ENCODE measurements around the gene PHACTR2.
"Not testable (repeated sequence)": the region's sequence is repeated elsewhere in the genome, so short reads cannot be mapped to it uniquely, and the experiment has no call there.

Gene PHACTR2

DNA sequence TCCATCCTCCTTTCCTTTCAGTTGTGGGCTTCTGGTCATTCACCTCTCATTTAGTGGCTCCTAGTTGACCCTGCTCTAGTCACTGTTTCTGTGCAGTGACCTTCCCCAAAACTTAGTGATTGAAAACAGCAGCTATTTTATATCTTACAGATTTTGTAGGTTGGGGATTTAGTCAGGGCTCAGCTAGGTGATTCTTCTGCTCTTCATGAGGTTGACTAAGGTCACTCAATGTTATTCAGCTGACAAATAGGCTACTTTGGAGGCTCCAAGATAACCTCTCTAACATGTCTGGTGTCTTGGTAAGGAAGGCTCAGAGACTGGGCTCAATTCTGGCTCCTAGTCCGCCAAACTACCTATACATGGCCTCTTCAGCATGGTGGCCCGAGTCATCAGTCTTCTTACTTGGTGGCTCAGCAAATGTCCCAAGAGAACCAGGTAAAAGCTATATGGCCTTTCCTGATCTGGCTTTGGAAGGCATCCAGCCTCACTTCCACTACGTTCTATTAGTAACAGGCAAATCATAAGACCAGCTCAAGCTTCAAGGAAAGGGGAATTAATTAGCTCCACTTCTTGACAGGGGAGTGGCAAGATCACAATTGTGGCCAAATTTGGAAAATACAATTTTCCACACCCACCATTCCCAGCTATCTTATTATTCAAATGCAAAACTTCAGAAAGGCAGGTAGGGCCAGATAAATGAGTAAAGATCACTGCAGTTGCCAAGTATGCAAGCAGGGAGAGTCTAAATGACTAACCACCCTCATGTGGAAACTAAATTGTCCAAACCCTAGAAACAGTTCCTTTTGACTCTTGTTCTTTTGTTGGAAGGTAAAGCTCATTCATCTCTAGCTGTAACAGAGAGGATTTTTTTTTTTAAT lies 114.9 kb downstream of the PHACTR2 start:
- TF ChIP-seq CTCF (conservative IDR thresholded peaks at IDR 0.05) (no peak), ZFX (IDR thresholded peaks at IDR 0.05) (no peak)
- H3K27ac ChIP-seq, result no peak overlapping the region

GRCh38 chr6:143793280-143793619 lies 115.5 kb downstream of the PHACTR2 start:
- TF ChIP-seq CTCF (conservative IDR thresholded peaks at IDR 0.05) (no peak), ZFX (IDR thresholded peaks at IDR 0.05) (no peak)
- H3K27ac ChIP-seq, result no peak overlapping the region

- H3K27ac ChIP-seq, result not testable (repeated sequence)
These were observed 118.8 kb downstream of the PHACTR2 start for GRCh38 chr6:143796551-143796950.

DNA sequence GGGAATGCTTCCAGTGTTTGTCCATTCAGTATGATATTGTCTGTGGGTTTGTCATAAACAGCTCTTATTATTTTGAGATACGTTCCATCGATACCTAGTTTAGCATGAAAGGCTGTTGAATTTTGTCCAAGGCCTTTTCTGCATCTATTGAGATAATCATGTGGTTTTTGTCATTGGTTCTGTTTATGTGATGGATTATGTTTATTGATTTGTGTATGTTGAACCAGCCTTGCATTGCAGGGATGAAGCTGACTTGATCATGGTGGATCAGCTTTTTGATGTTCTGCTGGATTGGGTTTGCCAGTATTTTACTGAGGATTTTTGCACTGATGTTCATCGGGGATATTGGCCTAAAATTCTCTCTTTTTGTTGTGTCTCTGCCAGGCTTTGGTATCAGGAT lies 120.7 kb downstream of the PHACTR2 start:
- H3K27ac ChIP-seq, result not testable (repeated sequence)

DNA sequence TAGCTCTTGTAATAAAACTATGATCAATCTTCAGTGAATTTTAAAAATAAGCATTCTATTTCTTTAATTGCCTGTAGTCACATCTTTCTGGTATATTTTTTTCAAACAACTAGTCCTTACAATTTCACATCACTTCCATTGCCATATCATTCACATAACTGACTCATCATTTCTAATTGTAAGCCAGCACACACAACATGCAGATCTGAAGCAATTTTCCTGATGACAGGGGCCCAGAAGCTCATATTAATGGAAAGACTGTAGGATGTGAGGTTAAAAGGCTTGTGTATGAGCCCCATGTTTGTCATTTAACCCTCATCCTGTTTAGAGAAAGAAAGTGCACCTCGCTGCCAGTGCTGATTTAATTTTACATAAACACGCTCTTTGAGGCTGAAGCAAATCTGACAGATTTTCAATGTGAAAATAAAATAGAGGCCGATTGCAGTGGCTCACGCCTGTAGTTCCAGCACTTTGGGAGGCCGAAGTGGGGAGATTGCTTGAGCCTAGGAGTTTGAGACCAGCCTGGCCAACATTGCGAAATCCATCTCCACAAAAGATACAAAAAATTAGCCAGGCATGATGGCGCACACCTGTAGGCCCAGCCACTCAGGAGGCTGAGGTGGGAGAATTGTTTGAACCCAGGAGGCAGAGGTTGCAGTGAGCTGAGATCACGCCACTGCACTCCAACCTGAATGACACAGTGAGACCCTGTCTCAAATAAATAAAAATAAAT lies 125.2 kb downstream of the PHACTR2 start:
- H3K27ac ChIP-seq, result no peak overlapping the region
- no peak for TF ChIP-seq CTCF (conservative IDR thresholded peaks at IDR 0.05)
- no peak for TF ChIP-seq ZFX (IDR thresholded peaks at IDR 0.05)

- TF ChIP-seq CTCF (conservative IDR thresholded peaks at IDR 0.05) (no peak), ZFX (IDR thresholded peaks at IDR 0.05) (no peak)
- H3K27ac ChIP-seq, result no peak overlapping the region
These were observed 126.2 kb downstream of the PHACTR2 start for GRCh38 chr6:143803769-143804568.

DNA sequence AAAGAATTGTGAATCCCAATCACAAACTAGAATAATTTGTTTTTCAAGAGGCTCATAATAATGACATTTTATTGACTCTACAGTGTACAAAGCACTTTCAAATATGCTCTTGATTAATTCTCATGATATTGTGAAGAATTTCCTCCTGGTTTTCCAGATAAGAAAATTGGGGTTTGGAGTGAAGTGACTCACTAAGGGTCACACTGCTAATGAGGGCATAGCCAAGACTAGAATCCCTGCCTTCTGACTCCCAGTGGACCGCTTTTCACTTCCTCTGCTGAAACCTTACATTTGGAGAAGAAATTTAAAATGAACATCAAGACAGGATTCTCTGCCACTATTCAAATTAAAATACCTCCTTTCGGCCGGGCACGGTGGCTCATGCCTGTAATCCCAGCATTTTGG lies 127.1 kb downstream of the PHACTR2 start:
- no peak for TF ChIP-seq ZFX (IDR thresholded peaks at IDR 0.05)
- TF ChIP-seq CTCF (conservative IDR thresholded peaks at IDR 0.05), result no peak
- no peak overlapping the region for H3K27ac ChIP-seq
